H1 (cell line): ENCODE results near the gene SGO1. TPM values are rescaled to one million over a fixed set of nuclear protein-coding genes. Genes with fewer than 3 reads are reported as not detected.

Experiments used
- CTCF ChIA-PET: fragments of 300-600 bp; sonication (Branson Sonifier 250); formaldehyde crosslinking; loops from one replicate; lab custom pipeline; 2021; ENCODE audit not compliant: partially characterized antibody; lab: Charles Lee
- POLR2A ChIA-PET: fragments of 300-600 bp; sonication (Branson Sonifier 250); formaldehyde crosslinking; loops from one replicate; lab custom pipeline; 2021; ENCODE audit warnings: inconsistent platforms; ENCODE audit not compliant: partially characterized antibody; lab: Charles Lee
- DNase-seq, 2 experiments: peaks; one replicate each; pipeline versions ENCODE4 v3.0.0 to v3.0.0-alpha.2; 2010 to 2022; ENCODE audit warnings: low spot score in 2 of 2, low read depth in 1 of 2, mixed read lengths in 1 of 2
- FAIRE-seq: peaks from 2 replicates; lab custom pipeline; 2011; peaks lifted over from hg19 to GRCh38; lab: Jason Lieb, UNC
- H2AFZ ChIP-seq: 2 replicates; pipeline ENCODE4 v1.8.1; 2012; ENCODE audit warnings: low read length, inconsistent platforms
- H2AK5ac ChIP-seq: 2 replicates; pipeline ENCODE4 v1.6.1; 2013; ENCODE audit warnings: low read depth, low read length
- H2BK120ac ChIP-seq: replicated peaks from 2 replicates; pipeline ENCODE3; 2013; ENCODE audit warnings: low read depth, low read length, inconsistent platforms
- H2BK12ac ChIP-seq: 2 replicates; pipeline ENCODE4 v1.6.1; 2013; ENCODE audit warnings: low read depth, low read length
- H2BK15ac ChIP-seq: 2 replicates; pipeline ENCODE4 v1.6.1; 2013; ENCODE audit warnings: low read length
- H2BK20ac ChIP-seq: 2 replicates; pipeline ENCODE4 v1.6.1; 2013; ENCODE audit warnings: low read length
- H2BK5ac ChIP-seq: 2 replicates; pipeline ENCODE4 v1.6.1; 2013; ENCODE audit warnings: low read depth, low read length
- H3K14ac ChIP-seq: 2 replicates; pipeline ENCODE4 v1.6.1; 2013; ENCODE audit warnings: inconsistent platforms; ENCODE audit not compliant: insufficient read length
- H3K18ac ChIP-seq: 2 replicates; pipeline ENCODE4 v1.6.1; 2013; ENCODE audit warnings: low read length; ENCODE audit errors: extremely low read depth
- H3K23ac ChIP-seq: 2 replicates; pipeline ENCODE4 v1.6.1; 2013; ENCODE audit warnings: inconsistent platforms; ENCODE audit not compliant: insufficient read length
- H3K23me2 ChIP-seq: 2 replicates; pipeline ENCODE4 v1.6.1; 2013; ENCODE audit warnings: low read depth, low read length
- H3K27ac ChIP-seq: 2 replicates; pipeline ENCODE4 v1.6.1; 2011; ENCODE audit warnings: low read depth, low read length, inconsistent platforms
- H3K27me3 ChIP-seq, 4 experiments: replicated peaks in 1 of 4; 1 replicate in 1 of 4; 2 replicates in 3 of 4; pipeline versions ENCODE4 v1.6.1 to v1.8.1; 2011 to 2013; ENCODE audit warnings: low read length in 3 of 4, mild to moderate bottlenecking in 3 of 4, inconsistent platforms in 2 of 4, mixed read lengths in 2 of 4, moderate library complexity in 1 of 4; ENCODE audit not compliant: control insufficient read depth in 3 of 4, insufficient read depth in 3 of 4; ENCODE audit errors: extremely low read depth in 1 of 4
- H3K36me3 ChIP-seq, 4 experiments: 2 replicates each; pipeline versions ENCODE4 v1.6.1 to v1.8.1; 2011 to 2013; ENCODE audit warnings: mild to moderate bottlenecking in 4 of 4, low read length in 3 of 4, moderate library complexity in 2 of 4, control low read depth in 1 of 4, inconsistent platforms in 1 of 4; ENCODE audit not compliant: insufficient read depth in 4 of 4, control insufficient read depth in 2 of 4
- H3K4ac ChIP-seq: replicated peaks from 2 replicates; pipeline ENCODE3; 2013; ENCODE audit warnings: low read length, low read depth, mixed read lengths, inconsistent platforms; ENCODE audit not compliant: insufficient read length
- H3K4me1 ChIP-seq, 4 experiments: replicated peaks in 1 of 4; 1 replicate in 1 of 4; 2 replicates in 3 of 4; pipeline versions ENCODE4 v1.6.1 to v1.8.1; 2011 to 2013; ENCODE audit warnings: low read length in 3 of 4, inconsistent platforms in 2 of 4, mixed read lengths in 1 of 4; ENCODE audit not compliant: insufficient read depth in 4 of 4, control insufficient read depth in 3 of 4
- H3K4me2 ChIP-seq, 2 experiments: 2 replicates each; pipeline versions ENCODE4 v1.6.1 to v1.8.1; 2011 to 2013; ENCODE audit warnings: low read depth in 2 of 2, low read length in 2 of 2, control low read depth in 1 of 2, inconsistent platforms in 1 of 2, mild to moderate bottlenecking in 1 of 2; ENCODE audit not compliant: insufficient read depth in 1 of 2
- H3K4me3 ChIP-seq, 4 experiments: fragments of 200-600, 300-600 bp in 1 of 4; sonication (generic), shearing (Covaris generic), sonication (Bioruptor Twin) in 1 of 4; 2 replicates each; pipeline versions ENCODE4 v1.5.1 to v1.8.1; 2011 to 2016; ENCODE audit warnings: low read length in 4 of 4, low read depth in 3 of 4, control low read depth in 2 of 4, inconsistent platforms in 2 of 4, mild to moderate bottlenecking in 2 of 4, mixed read lengths in 1 of 4, moderate library complexity in 1 of 4; ENCODE audit not compliant: insufficient read depth in 2 of 4; ENCODE audit errors: extremely low read depth in 1 of 4
- H3K56ac ChIP-seq: replicated peaks from 2 replicates; pipeline ENCODE3; 2013; ENCODE audit warnings: low read depth, mild to moderate bottlenecking, mixed read lengths, low read length, inconsistent platforms; ENCODE audit not compliant: insufficient read length
- H3K79me1 ChIP-seq: 2 replicates; pipeline ENCODE4 v1.6.1; 2013; ENCODE audit warnings: low read depth, low read length, control low read depth
- H3K79me2 ChIP-seq, 2 experiments: 2 replicates each; pipeline versions ENCODE4 v1.6.1 to v1.8.1; 2012 to 2013; ENCODE audit warnings: low read length in 2 of 2, mild to moderate bottlenecking in 2 of 2, inconsistent platforms in 1 of 2; ENCODE audit not compliant: insufficient read depth in 2 of 2, control insufficient read depth in 1 of 2
- H3K9ac ChIP-seq, 4 experiments: replicated peaks in 1 of 4; 1 replicate in 1 of 4; 2 replicates in 3 of 4; pipeline versions ENCODE4 v1.6.1 to v1.8.1; 2011 to 2013; ENCODE audit warnings: low read depth in 3 of 4, low read length in 3 of 4, control low read depth in 2 of 4, mild to moderate bottlenecking in 2 of 4, moderate library complexity in 2 of 4, inconsistent platforms in 1 of 4; ENCODE audit errors: extremely low read depth in 1 of 4
- H3K9me3 ChIP-seq, 2 experiments: 2 replicates each; pipeline versions ENCODE4 v1.6.1 to v1.8.1; 2012 to 2013; ENCODE audit warnings: mild to moderate bottlenecking in 2 of 2, moderate library complexity in 2 of 2, control low read depth in 1 of 2, inconsistent platforms in 1 of 2, low read depth in 1 of 2, low read length in 1 of 2, mixed read lengths in 1 of 2; ENCODE audit not compliant: insufficient read depth in 2 of 2
- H4K20me1 ChIP-seq, 2 experiments: replicated peaks in 1 of 2; 2 replicates each; pipeline versions ENCODE3 to v1.8.1; 2011 to 2013; ENCODE audit warnings: inconsistent platforms in 2 of 2, low read length in 2 of 2, mild to moderate bottlenecking in 1 of 2; ENCODE audit not compliant: insufficient read depth in 2 of 2, control insufficient read depth in 1 of 2
- H4K5ac ChIP-seq: 2 replicates; pipeline ENCODE4 v1.6.1; 2013; ENCODE audit warnings: low read length, low read depth, mixed read lengths, inconsistent platforms; ENCODE audit not compliant: insufficient read length
- H4K8ac ChIP-seq: 2 replicates; pipeline ENCODE4 v1.8.0; 2013; ENCODE audit warnings: mild to moderate bottlenecking, moderate library complexity, low read length, inconsistent platforms; ENCODE audit not compliant: insufficient read depth; ENCODE audit errors: extremely low read depth
- H4K91ac ChIP-seq: replicated peaks from 2 replicates; pipeline ENCODE3; 2013; ENCODE audit warnings: low read length, mixed read lengths, inconsistent platforms; ENCODE audit not compliant: insufficient read length
- BACH1 ChIP-seq: IDR thresholded peaks from 2 replicates; pipeline ENCODE4 v1.6.1; 2012; ENCODE audit warnings: low read length, improper control_type of control experiment
- CBX8 ChIP-seq: fragments of 300-800, 300-1000 bp; sonication (generic); IDR thresholded peaks from 2 replicates; pipeline ENCODE4 v1.7.1; 2016; ENCODE audit warnings: low read depth, low read length, borderline replicate concordance
- CHD2 ChIP-seq: IDR thresholded peaks from 2 replicates; pipeline ENCODE4 v1.6.1; 2012; ENCODE audit warnings: low read length, improper control_type of control experiment
- SIN3A ChIP-seq, 2 experiments: IDR thresholded peaks in 1 of 2; conservative IDR thresholded peaks in 1 of 2; 2 replicates each; pipeline ENCODE4 v1.6.1; 2011 to 2012; ENCODE audit warnings: low read length in 2 of 2, improper control_type of control experiment in 1 of 2, low read depth in 1 of 2, mild to moderate bottlenecking in 1 of 2
- SIX5 ChIP-seq: IDR thresholded peaks from 2 replicates; pipeline ENCODE4 v1.6.1; 2011; ENCODE audit warnings: mild to moderate bottlenecking, low read depth, low read length
- SP1 ChIP-seq: IDR thresholded peaks from 2 replicates; pipeline ENCODE4 v1.6.1; 2011; ENCODE audit warnings: low read depth, low read length
- SP2 ChIP-seq: IDR thresholded peaks from 2 replicates; pipeline ENCODE4 v1.6.1; 2012; ENCODE audit warnings: mild to moderate bottlenecking, low read length, inconsistent platforms
- TBP ChIP-seq: IDR thresholded peaks from 2 replicates; pipeline ENCODE4 v1.6.1; 2011; ENCODE audit warnings: low read depth, low read length, improper control_type of control experiment
- WGBS, 2 experiments: shearing (Covaris generic) in 1 of 2; methylation state at CpG; one replicate each; pipeline versions ENCODE4 v1.1.6 to v1.1.7; 2013 to 2015; ENCODE audit warnings: low lambda C conversion rate in 2 of 2, mixed read lengths in 2 of 2, inconsistent platforms in 1 of 2, low coverage in 1 of 2, missing lambda C conversion rate in 1 of 2; ENCODE audit not compliant: insufficient replicate concordance in 2 of 2, insufficient coverage in 1 of 2, insufficient read length in 1 of 2; ENCODE audit errors: extremely low coverage in 1 of 2, missing lambda C conversion rate in 1 of 2; 5-methylcytosine and 5-hydroxymethylcytosine counted together
- polyA plus RNA-seq, 7 experiments: library from polyadenylated mRNA; depleted of rRNA in 3 of 7; stranded (reverse) in 5 of 7; unstranded in 2 of 7; fragments of >200 nt in 5 of 7; fragments of 200-250 nt in 2 of 7; gene quantifications; 1 replicate in 5 of 7; 2 replicates in 1 of 7; 4 replicates in 1 of 7; pipeline versions ENCODE4 v1.2.1 to v1.2.3, GENCODE V29; 2011 to 2013; ENCODE audit warnings: missing spikeins in 2 of 7, mixed read lengths in 2 of 7
- total RNA-seq: library from RNA; stranded (reverse); fragmentation: NEBNext Ultra II Directional; extraction: Animal tissue kit (Norgen Biotek cat#: 25700); gene quantifications from 2 replicates; pipeline ENCODE4 v1.2.1, GENCODE V29; 2021
- TF ChIP-seq, protein P1 (sequence below): IDR thresholded peaks from 2 replicates; pipeline ENCODE4 v1.6.1; 2012; ENCODE audit warnings: low read length, inconsistent platforms

SGO1 gene
- total and polyA plus RNA-seq, 2 of the 8 experiments (the other 6 are each of a cell fraction or from before 2014, with no cell fraction given), result 6.9 to 36.4 TPM

DNA sequence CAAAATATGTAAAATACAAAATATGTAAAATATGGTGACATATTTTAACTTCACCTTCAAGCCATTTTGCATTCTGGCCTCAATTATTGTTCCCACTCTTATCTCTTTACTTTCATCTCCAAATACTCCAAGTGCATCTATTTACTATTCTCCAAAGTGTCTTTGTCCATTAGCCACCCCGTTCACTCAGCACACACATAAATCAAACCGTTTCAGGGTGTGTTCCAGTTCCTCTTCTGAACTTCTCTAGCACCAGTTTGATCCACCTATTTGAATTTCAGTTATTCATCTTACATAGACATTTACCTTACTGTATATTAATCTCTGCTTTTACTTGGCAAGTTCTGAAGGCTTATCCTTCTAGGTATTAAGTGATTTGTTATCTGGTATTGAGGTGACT is 45.1 kb downstream of the SGO1 start:
- Histone ChIP-seq H4K8ac (no peak overlapping the region), H3K79me1 (no peaks in the 10 kb centered on the region), H3K56ac (no peak overlapping the region), H3K23ac (no peak overlapping the region), H2AK5ac (no peak overlapping the region), H3K9ac (no peak overlapping the region), H3K4me1 (no peaks in the 10 kb centered on the region; a peak in 1 of 7 replicates), H3K4ac (no peak overlapping the region), H2BK5ac (no peak overlapping the region), H3K4me2 (no peak overlapping the region), H3K18ac (no peak overlapping the region), H2BK12ac (no peak overlapping the region), H3K14ac (no peak overlapping the region), H4K5ac (no peak overlapping the region), H3K27me3 (no peaks in the 10 kb centered on the region), H3K9me3 (no peaks in the 10 kb centered on the region), H2BK20ac (no peak overlapping the region), H2BK15ac (no peak overlapping the region), H3K23me2 (0 out of 2 replicates have a peak, but pooled peaks cover 2% of the 10 kb centered on the region), H4K91ac (no peak overlapping the region), H3K79me2 (no peaks in the 10 kb centered on the region), H3K4me3 (no peak overlapping the region), H3K27ac (no peak overlapping the region), H2AFZ (no peak overlapping the region), H2BK120ac (no peak overlapping the region), H4K20me1 (no peaks in the 10 kb centered on the region), H3K36me3 (no peaks in the 10 kb centered on the region)
- TF ChIP-seq, protein P1, sequence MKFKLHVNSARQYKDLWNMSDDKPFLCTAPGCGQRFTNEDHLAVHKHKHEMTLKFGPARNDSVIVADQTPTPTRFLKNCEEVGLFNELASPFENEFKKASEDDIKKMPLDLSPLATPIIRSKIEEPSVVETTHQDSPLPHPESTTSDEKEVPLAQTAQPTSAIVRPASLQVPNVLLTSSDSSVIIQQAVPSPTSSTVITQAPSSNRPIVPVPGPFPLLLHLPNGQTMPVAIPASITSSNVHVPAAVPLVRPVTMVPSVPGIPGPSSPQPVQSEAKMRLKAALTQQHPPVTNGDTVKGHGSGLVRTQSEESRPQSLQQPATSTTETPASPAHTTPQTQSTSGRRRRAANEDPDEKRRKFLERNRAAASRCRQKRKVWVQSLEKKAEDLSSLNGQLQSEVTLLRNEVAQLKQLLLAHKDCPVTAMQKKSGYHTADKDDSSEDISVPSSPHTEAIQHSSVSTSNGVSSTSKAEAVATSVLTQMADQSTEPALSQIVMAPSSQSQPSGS, result no peak
- TF ChIP-seq SP1 (no peak), TBP (no peak), CHD2 (no peak), BACH1 (no peak), CBX8 (no peak), SIX5 (no peak), SP2 (no peak), SIN3A (conservative IDR thresholded peaks at IDR 0.05 in 1 of 2, IDR thresholded peaks at IDR 0.05 in 1 of 2; ENCODE audit: low read depth in 1 of 2, low read length in 2 of 2) (no peak)
- CTCF ChIA-PET, result interaction anchor here (0.6 kb wide), 1 partner anchor 72 kb away, joined by 3 read pairs; no protein-coding TSS in a partner anchor
- POLR2A ChIA-PET, result no interaction called here
- WGBS, 2 experiments, result 90% methylated on average over 2 of the region's 2 CpGs; no CpG with 5 or more reads in 1 of the 2 experiments
- DNase-seq (no peak), FAIRE-seq (no peak)
